ENCODE data around the gene CACNA2D2. TPM values are rescaled to one million over a fixed set of nuclear protein-coding genes. Genes with fewer than 3 reads are reported as not detected.

CACNA2D2 gene
- total and polyA plus RNA-seq, 2 of the 8 experiments (the other 6 are each of a cell fraction or from before 2014, with no cell fraction given): 14.1 to 25.0 TPM

- TF ChIP-seq RNF2 (IDR thresholded peaks at IDR 0.05; ENCODE audit: borderline replicate concordance, low read depth, low read length, missing control alignments, poor library complexity, severe bottlenecking) (no peak), PHF8 (conservative IDR thresholded peaks at IDR 0.05; ENCODE audit: low read depth, low read length) (peak; percentile 85), CTBP2 (IDR thresholded peaks at IDR 0.05; ENCODE audit: borderline replicate concordance, insufficient read depth, insufficient read length, low read length) (no peak), POLR2A (IDR thresholded peaks at IDR 0.05; ENCODE audit: control extremely low read depth in 1 of 2, low read depth in 2 of 2, low read length in 2 of 2) (peak in 1 of 2 experiments; percentile 82; a peak in 1 of 3 replicates), BRCA1 (IDR thresholded peaks at IDR 0.05; ENCODE audit: low read depth, low read length) (no peak), POU5F1 (IDR thresholded peaks at IDR 0.05; ENCODE audit: low read depth, low read length) (no peak), POLR2AphosphoS5 (IDR thresholded peaks at IDR 0.05; ENCODE audit: low read depth, low read length) (peak; percentile 44; the same call in 1 of the 2 replicates), CEBPB (IDR thresholded peaks at IDR 0.05; ENCODE audit: low read depth, low read length) (no peak), GTF2F1 (IDR thresholded peaks at IDR 0.05; ENCODE audit: borderline replicate concordance, low read depth, low read length) (no peak), CTCF (IDR thresholded peaks at IDR 0.05; ENCODE audit: control extremely low read depth in 1 of 3, insufficient read depth in 1 of 3, low read depth in 1 of 3, low read length in 3 of 3) (peak in 1 of 3 experiments; percentile 3; a peak in 1 of 4 replicates), SUZ12 (IDR thresholded peaks at IDR 0.05; ENCODE audit: low read length) (no peak), TAF1 (IDR thresholded peaks at IDR 0.05; ENCODE audit: low read depth, low read length) (peak; percentile 84), EP300 (IDR thresholded peaks at IDR 0.05; ENCODE audit: borderline replicate concordance in 1 of 2, low read depth in 2 of 2, low read length in 2 of 2) (no peak), SIN3A (conservative IDR thresholded peaks at IDR 0.05 in 1 of 2, IDR thresholded peaks at IDR 0.05 in 1 of 2; ENCODE audit: low read depth in 1 of 2, low read length in 2 of 2) (peak; percentile 40 to 76; a peak in 1 of 4 replicates), RBBP5 (IDR thresholded peaks at IDR 0.05; ENCODE audit: borderline replicate concordance, low read depth, low read length) (peak; percentile 62; the same call in 1 of the 2 replicates), RAD21 (IDR thresholded peaks at IDR 0.05 in 1 of 2, conservative IDR thresholded peaks at IDR 0.05 in 1 of 2; ENCODE audit: low read depth in 2 of 2, low read length in 2 of 2) (no peak), ZNF274 (IDR thresholded peaks at IDR 0.05; ENCODE audit: borderline replicate concordance, extremely low read depth, low read length) (no peak), E2F6 (IDR thresholded peaks at IDR 0.05) (no peak), CBX5 (IDR thresholded peaks at IDR 0.05; ENCODE audit: low read depth, low read length) (no peak)
Observed at GRCh38 chr3:50327943-50328691, 175.3 kb downstream of the CACNA2D2 start, which contains the start of gene TUSC2 (continued).

Measured in H1 (cell line).